PC-3 (cell line): ENCODE results near the gene SRRM1.

Experiments used
- EZH2 ChIP-seq: fragments of 300-600 bp; sonication (generic); IDR thresholded peaks from one replicate; pipeline ENCODE4 v1.6.1; 2017; ENCODE audit warnings: antibody characterized with exemption, mild to moderate bottlenecking, low read length; ENCODE audit not compliant: unreplicated experiment
- TF ChIP-seq, protein P1 (sequence below): fragments of 300-600 bp; sonication (generic); conservative IDR thresholded peaks from 2 replicates; pipeline ENCODE4 v1.5.1; 2017; ENCODE audit warnings: antibody characterized with exemption, low read depth, mild to moderate bottlenecking, low read length

DNA sequence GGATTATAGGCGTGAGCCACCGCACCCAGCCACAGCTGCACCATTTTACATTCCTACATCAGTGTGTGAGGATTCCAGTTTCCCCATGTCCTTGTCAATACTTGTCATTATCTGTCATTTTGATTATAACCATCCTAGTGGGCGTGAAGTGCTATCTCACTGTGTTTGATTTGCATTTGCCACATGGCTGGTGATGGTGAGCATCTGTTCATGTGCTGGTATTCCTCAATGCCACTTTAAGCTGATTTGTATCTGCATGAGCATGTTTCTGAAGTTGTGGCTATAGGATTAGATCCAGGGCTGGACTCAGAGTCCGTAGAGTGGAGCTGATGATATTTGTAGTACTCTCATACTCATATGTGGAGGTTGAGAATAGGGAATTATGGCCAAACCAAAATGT lies 36.6 kb downstream of the SRRM1 start:
- TF ChIP-seq, protein P1, sequence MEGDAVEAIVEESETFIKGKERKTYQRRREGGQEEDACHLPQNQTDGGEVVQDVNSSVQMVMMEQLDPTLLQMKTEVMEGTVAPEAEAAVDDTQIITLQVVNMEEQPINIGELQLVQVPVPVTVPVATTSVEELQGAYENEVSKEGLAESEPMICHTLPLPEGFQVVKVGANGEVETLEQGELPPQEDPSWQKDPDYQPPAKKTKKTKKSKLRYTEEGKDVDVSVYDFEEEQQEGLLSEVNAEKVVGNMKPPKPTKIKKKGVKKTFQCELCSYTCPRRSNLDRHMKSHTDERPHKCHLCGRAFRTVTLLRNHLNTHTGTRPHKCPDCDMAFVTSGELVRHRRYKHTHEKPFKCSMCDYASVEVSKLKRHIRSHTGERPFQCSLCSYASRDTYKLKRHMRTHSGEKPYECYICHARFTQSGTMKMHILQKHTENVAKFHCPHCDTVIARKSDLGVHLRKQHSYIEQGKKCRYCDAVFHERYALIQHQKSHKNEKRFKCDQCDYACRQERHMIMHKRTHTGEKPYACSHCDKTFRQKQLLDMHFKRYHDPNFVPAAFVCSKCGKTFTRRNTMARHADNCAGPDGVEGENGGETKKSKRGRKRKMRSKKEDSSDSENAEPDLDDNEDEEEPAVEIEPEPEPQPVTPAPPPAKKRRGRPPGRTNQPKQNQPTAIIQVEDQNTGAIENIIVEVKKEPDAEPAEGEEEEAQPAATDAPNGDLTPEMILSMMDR, result no peak
- no peak for TF ChIP-seq EZH2
